Measurements from ENCODE around the gene GPR17.

The GPR17 gene

DNA sequence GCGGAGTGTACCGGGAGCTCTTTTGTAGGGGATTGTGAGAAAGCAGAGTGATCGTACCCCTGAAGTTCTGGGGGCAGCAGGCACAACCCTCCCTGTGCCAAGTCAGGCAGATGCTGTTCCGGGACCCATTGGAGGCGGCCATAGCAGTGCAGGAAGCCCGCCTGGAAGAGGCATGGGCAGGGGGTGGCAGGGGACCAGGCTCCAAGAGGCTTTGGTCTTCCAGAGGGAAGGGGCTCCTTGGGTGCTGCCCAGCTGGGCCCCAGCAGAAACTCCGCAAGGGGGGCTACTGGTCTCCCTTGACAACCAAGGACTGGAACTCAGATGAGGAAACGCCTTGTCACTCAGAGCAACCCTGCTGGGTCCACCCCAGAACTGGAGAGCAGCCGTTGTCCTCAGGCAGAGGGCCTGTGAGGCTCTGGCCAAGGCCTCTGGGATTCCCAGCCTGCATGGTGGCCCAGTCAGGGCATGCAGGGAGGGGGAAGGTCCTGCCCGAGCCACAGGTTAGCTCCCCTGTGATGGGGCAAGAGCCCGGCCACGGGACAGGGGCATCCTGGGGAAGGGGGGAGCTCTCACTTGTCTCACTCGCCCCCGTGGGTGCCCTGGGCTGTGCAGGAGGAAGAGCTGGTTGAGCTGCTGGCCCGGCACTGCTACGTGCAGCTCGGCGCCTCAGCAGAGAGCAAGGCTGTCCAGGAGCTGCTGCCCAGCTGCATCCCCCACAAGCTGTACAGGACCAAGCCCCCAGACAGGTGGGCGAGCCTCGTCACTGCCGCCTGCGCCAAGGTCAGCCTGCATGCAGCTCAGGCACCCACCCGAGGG, 21.0 kb upstream of the GPR17 start:
- DNase-seq: no peak
- no peaks in the 10 kb centered on the region for H3K4me1 ChIP-seq (ENCODE audit: control insufficient read depth, insufficient read depth, low read length, poor library complexity, severe bottlenecking)
- H3K9me3 ChIP-seq (ENCODE audit: control insufficient read depth, low read length): no peaks in the 10 kb centered on the region
- no peaks in the 10 kb centered on the region for H3K27me3 ChIP-seq (replicated peaks; ENCODE audit: control insufficient read depth, insufficient read depth, low read length, poor library complexity, severe bottlenecking)
- no peak overlapping the region for H3K4me3 ChIP-seq (ENCODE audit: insufficient read depth, low read depth, low read length, poor library complexity, severe bottlenecking)
- H3K36me3 ChIP-seq (ENCODE audit: control insufficient read depth, insufficient read depth, low read length): no peaks in the 10 kb centered on the region
- H3K27ac ChIP-seq (ENCODE audit: insufficient read depth, low read length, poor library complexity, severe bottlenecking): no peak overlapping the region

- DNase-seq: no peak
- H3K27me3 ChIP-seq (replicated peaks; ENCODE audit: control insufficient read depth, insufficient read depth, low read length, poor library complexity, severe bottlenecking): no peaks in the 10 kb centered on the region
- no peaks in the 10 kb centered on the region for H3K9me3 ChIP-seq (ENCODE audit: control insufficient read depth, low read length)
Measured at GRCh38 chr2:127625572-127625951, 20.4 kb upstream of the GPR17 start.

DNA sequence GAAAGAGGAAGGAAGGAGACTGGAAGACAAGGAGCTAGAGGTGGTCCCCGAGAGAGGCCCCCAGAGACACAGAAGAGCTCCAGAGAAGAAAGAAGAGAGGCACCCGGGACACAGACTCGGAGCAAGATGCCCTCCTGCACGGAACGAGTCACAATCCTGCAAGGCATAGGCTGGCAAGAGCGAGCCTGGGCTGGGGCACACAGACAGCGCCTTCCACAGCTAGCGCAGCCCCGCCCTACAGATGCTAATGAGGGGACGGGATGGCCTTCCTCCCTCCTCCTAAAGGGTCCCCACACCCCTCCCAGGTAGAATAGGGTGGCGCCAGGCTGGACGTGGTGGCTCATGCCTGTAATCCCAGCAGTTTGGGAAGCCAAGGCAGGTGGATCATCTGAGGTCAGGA, 19.8 kb upstream of the GPR17 start:
- H3K4me3 ChIP-seq (ENCODE audit: insufficient read depth, low read depth, low read length, poor library complexity, severe bottlenecking): no peak overlapping the region
- H3K4me1 ChIP-seq (ENCODE audit: control insufficient read depth, insufficient read depth, low read length, poor library complexity, severe bottlenecking): no peaks in the 10 kb centered on the region
- H3K36me3 ChIP-seq (ENCODE audit: control insufficient read depth, insufficient read depth, low read length): no peaks in the 10 kb centered on the region
- no peak for DNase-seq
- H3K27me3 ChIP-seq (replicated peaks; ENCODE audit: control insufficient read depth, insufficient read depth, low read length, poor library complexity, severe bottlenecking): no peaks in the 10 kb centered on the region
- H3K27ac ChIP-seq (ENCODE audit: insufficient read depth, low read length, poor library complexity, severe bottlenecking): no peak overlapping the region
- no peaks in the 10 kb centered on the region for H3K9me3 ChIP-seq (ENCODE audit: control insufficient read depth, low read length)

More at GRCh38 chr2:127625572-127625951, 20.4 kb upstream of the GPR17 start:
- H3K27ac ChIP-seq (ENCODE audit: insufficient read depth, low read length, poor library complexity, severe bottlenecking): no peak overlapping the region
- H3K36me3 ChIP-seq (ENCODE audit: control insufficient read depth, insufficient read depth, low read length): no peaks in the 10 kb centered on the region
- H3K4me1 ChIP-seq (ENCODE audit: control insufficient read depth, insufficient read depth, low read length, poor library complexity, severe bottlenecking): no peaks in the 10 kb centered on the region
- H3K4me3 ChIP-seq (ENCODE audit: insufficient read depth, low read depth, low read length, poor library complexity, severe bottlenecking): no peak overlapping the region

DNA sequence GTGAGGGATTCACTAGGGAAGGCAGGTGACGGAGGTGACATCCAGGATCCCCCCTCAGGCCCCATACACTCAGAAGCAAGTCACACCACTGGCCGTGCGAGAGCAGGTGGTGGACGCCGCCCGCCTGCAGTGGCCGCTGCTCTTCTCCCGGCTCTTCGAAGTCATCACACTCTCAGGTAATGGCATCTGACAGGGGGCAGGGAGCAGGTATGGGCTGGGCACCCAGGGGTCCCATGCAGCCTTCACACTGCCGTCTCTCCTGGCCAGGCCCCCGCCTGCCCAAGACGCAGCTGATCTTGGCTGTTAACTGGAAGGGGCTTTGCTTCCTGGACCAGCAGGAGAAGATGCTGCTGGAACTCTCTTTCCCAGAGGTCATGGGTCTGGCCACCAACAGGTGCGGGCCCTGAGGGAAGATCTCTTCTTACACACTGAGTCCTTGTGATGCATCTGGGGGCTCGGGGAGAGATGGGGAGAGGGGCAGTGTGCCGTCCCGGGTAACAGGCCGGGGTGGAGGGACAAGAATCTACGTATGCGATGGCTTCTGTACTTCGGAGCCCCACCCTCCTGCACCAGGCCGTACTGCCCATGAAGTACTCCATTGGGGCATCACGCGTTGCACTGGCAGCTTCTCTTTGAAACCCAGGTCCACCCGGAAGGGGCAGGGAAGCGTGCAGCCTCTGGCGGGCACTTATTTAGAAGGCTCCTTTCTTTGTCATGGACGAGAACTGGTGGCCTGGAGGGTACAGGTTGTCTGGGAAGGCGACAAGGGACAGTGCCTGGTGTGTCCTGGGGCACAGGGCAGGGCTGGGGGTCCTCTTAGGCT, 18.8 kb upstream of the GPR17 start:
- DNase-seq: no peak
- Histone ChIP-seq H3K4me3 (ENCODE audit: insufficient read depth, low read depth, low read length, poor library complexity, severe bottlenecking) (no peak overlapping the region), H3K27ac (ENCODE audit: insufficient read depth, low read length, poor library complexity, severe bottlenecking) (no peak overlapping the region), H3K36me3 (ENCODE audit: control insufficient read depth, insufficient read depth, low read length) (no peaks in the 10 kb centered on the region), H3K9me3 (ENCODE audit: control insufficient read depth, low read length) (no peaks in the 10 kb centered on the region), H3K27me3 (replicated peaks; ENCODE audit: control insufficient read depth, insufficient read depth, low read length, poor library complexity, severe bottlenecking) (no peaks in the 10 kb centered on the region), H3K4me1 (ENCODE audit: control insufficient read depth, insufficient read depth, low read length, poor library complexity, severe bottlenecking) (no peaks in the 10 kb centered on the region)

DNA sequence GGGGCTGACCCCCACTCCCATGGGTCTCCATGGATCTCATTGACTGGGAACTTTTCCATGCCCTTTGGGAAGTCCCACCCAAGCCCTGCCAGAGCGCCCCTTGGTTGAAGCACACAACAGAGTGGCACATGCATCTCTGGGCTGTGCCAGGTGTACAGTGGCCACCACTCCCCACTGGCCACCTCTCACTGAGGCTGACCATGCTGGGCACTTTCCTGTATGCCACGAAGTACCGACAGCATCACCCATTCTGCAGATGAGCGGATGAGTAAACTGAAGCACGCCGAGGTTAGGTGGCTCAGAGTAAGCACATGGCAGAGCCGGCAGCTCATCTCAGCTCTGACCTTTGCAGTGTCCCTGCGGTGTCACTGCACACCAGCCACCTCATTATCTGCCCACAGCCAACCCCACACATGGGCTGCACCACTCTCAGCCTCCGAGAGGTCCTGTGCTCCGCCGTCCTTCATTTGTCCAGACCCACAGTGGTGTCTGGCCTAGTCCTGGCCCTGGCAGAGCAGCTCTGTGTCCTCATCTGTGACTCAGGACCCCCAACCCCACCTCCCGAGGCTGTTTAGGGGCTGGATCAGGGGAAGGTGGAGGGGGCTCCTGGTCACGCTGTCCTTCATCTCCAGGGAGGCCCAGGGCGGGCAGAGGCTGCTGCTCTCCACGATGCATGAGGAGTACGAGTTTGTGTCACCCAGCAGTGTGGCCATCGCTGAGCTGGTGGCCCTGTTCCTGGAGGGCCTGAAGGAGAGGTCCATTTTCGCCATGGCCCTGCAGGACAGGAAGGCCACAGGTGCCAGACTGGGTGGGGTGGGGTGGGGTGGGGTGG, 18.0 kb upstream of the GPR17 start:
- Histone ChIP-seq H3K4me3 (ENCODE audit: insufficient read depth, low read depth, low read length, poor library complexity, severe bottlenecking) (no peak overlapping the region), H3K9me3 (ENCODE audit: control insufficient read depth, low read length) (no peaks in the 10 kb centered on the region), H3K27ac (ENCODE audit: insufficient read depth, low read length, poor library complexity, severe bottlenecking) (no peak overlapping the region), H3K4me1 (ENCODE audit: control insufficient read depth, insufficient read depth, low read length, poor library complexity, severe bottlenecking) (no peaks in the 10 kb centered on the region), H3K36me3 (ENCODE audit: control insufficient read depth, insufficient read depth, low read length) (no peaks in the 10 kb centered on the region), H3K27me3 (replicated peaks; ENCODE audit: control insufficient read depth, insufficient read depth, low read length, poor library complexity, severe bottlenecking) (no peaks in the 10 kb centered on the region)
- DNase-seq: no peak

- no peak for DNase-seq
- H3K27me3 ChIP-seq (replicated peaks; ENCODE audit: control insufficient read depth, insufficient read depth, low read length, poor library complexity, severe bottlenecking): no peaks in the 10 kb centered on the region
- no peak overlapping the region for H3K27ac ChIP-seq (ENCODE audit: insufficient read depth, low read length, poor library complexity, severe bottlenecking)
- H3K9me3 ChIP-seq (ENCODE audit: control insufficient read depth, low read length): no peaks in the 10 kb centered on the region
- H3K4me3 ChIP-seq (ENCODE audit: insufficient read depth, low read depth, low read length, poor library complexity, severe bottlenecking): no peak overlapping the region
- H3K36me3 ChIP-seq (ENCODE audit: control insufficient read depth, insufficient read depth, low read length): no peaks in the 10 kb centered on the region
- H3K4me1 ChIP-seq (ENCODE audit: control insufficient read depth, insufficient read depth, low read length, poor library complexity, severe bottlenecking): peaks cover 6% of the 10 kb centered on the region
Measured at GRCh38 chr2:127628767-127629614, 17.0 kb upstream of the GPR17 start.

GRCh38 chr2:127629637-127630036, 16.3 kb upstream of the GPR17 start:
- H3K36me3 ChIP-seq (ENCODE audit: control insufficient read depth, insufficient read depth, low read length): no peaks in the 10 kb centered on the region
- H3K27ac ChIP-seq (ENCODE audit: insufficient read depth, low read length, poor library complexity, severe bottlenecking): no peak overlapping the region
- H3K27me3 ChIP-seq (replicated peaks; ENCODE audit: control insufficient read depth, insufficient read depth, low read length, poor library complexity, severe bottlenecking): no peaks in the 10 kb centered on the region
- no peak for DNase-seq
- no peak overlapping the region for H3K4me3 ChIP-seq (ENCODE audit: insufficient read depth, low read depth, low read length, poor library complexity, severe bottlenecking)
- no peaks in the 10 kb centered on the region for H3K9me3 ChIP-seq (ENCODE audit: control insufficient read depth, low read length)
- peaks cover 8% of the 10 kb centered on the region for H3K4me1 ChIP-seq (ENCODE audit: control insufficient read depth, insufficient read depth, low read length, poor library complexity, severe bottlenecking)

- Histone ChIP-seq H3K4me3 (ENCODE audit: insufficient read depth, low read depth, low read length, poor library complexity, severe bottlenecking) (no peak overlapping the region), H3K27ac (ENCODE audit: insufficient read depth, low read length, poor library complexity, severe bottlenecking) (no peak overlapping the region), H3K27me3 (replicated peaks; ENCODE audit: control insufficient read depth, insufficient read depth, low read length, poor library complexity, severe bottlenecking) (no peaks in the 10 kb centered on the region), H3K9me3 (ENCODE audit: control insufficient read depth, low read length) (no peaks in the 10 kb centered on the region), H3K36me3 (ENCODE audit: control insufficient read depth, insufficient read depth, low read length) (no peaks in the 10 kb centered on the region), H3K4me1 (ENCODE audit: control insufficient read depth, insufficient read depth, low read length, poor library complexity, severe bottlenecking) (peaks cover 11% of the 10 kb centered on the region)
- no peak for DNase-seq
Measured at GRCh38 chr2:127630096-127630863, 15.7 kb upstream of the GPR17 start.
